SK-N-MC (cell line): ENCODE results near the gene MRPL51.
A peak's percentile ranks its signal among the peaks of the same experiment; 100 is the strongest.
"Not testable (repeated sequence)": the region's sequence is repeated elsewhere in the genome, so short reads cannot be mapped to it uniquely, and the experiment has no call there.

Experiments used
- DNase-seq: peaks from one replicate; pipeline ENCODE4 v3.0.0-alpha.2; 2011; ENCODE audit warnings: low read depth, low spot score
- H3K27ac ChIP-seq: fragments of 200-600 bp; sonication (generic); 2 replicates; pipeline ENCODE4 v1.5.1; 2016; ENCODE audit warnings: mixed run types
- H3K36me3 ChIP-seq: fragments of 200-600 bp; sonication (generic); 2 replicates; pipeline ENCODE4 v1.6.1; 2017; ENCODE audit warnings: antibody characterized with exemption, low read length, mixed read lengths; ENCODE audit not compliant: insufficient read depth
- H3K4me3 ChIP-seq: fragments of 200-600 bp; sonication (generic); 2 replicates; pipeline ENCODE4 v1.5.1; 2016
- H3K9ac ChIP-seq: fragments of 200-600 bp; sonication (generic); 2 replicates; pipeline ENCODE4 v1.8.0; 2017; ENCODE audit warnings: mixed run types, mixed read lengths; ENCODE audit not compliant: insufficient read length
- H3K9me3 ChIP-seq: fragments of 200-600 bp; sonication (generic); 2 replicates; pipeline ENCODE4 v1.6.1; 2017; ENCODE audit warnings: low read depth, mild to moderate bottlenecking, antibody characterized with exemption, low read length, moderate library complexity, mixed read lengths
- EZH2 ChIP-seq: fragments of 200-600 bp; sonication (generic); IDR thresholded peaks from one replicate; pipeline ENCODE4 v1.6.1; 2017; ENCODE audit warnings: antibody characterized with exemption
- FOXP2 ChIP-seq: optimal IDR thresholded peaks from 2 replicates; pipeline ENCODE3; 2011; ENCODE audit warnings: mild to moderate bottlenecking, moderate library complexity; ENCODE audit not compliant: insufficient read depth; ENCODE audit errors: extremely low read length, control extremely low read depth
- POLR2AphosphoS5 ChIP-seq: IDR thresholded peaks from 2 replicates; pipeline ENCODE4 v1.6.1; 2012; ENCODE audit warnings: mild to moderate bottlenecking, low read depth, low read length, borderline replicate concordance

The MRPL51 gene

DNA sequence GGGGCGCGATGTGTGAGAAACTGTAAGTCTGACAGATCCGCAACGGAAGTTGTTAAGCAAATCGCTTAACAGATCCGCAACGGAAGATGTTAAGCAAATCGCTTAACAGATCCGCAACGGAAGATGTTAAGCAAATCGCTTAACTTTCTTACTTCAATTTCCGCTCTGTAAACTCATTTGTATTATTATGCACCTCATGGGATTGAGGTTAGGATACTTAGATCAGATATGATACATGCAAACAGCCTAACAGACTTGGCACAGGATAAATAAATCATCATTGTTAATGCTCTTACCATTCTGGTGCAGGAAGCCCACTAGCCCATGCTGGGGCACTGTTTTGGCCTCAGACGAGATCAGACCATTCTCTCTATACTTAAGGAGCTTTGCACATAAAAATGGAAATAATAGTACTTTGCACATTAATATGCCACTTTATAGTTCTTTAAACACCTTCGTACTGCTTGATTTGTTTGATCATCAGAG lies 1.2 kb upstream of the MRPL51 start:
- DNase-seq: no peak
- peak overlapping the region; percentile 98 for H3K4me3 ChIP-seq
- peak overlapping the region; percentile 94 for H3K27ac ChIP-seq
- no peaks in the 10 kb centered on the region for H3K9me3 ChIP-seq
- TF ChIP-seq FOXP2 (no peak), POLR2AphosphoS5 (no peak), EZH2 (no peak)
- H3K36me3 ChIP-seq: peaks cover 47% of the 10 kb centered on the region
- H3K9ac ChIP-seq: peak overlapping the region; percentile 82

- Histone ChIP-seq H3K9ac (peak within 1 kb of the TSS; percentile 99), H3K27ac (peak within 1 kb of the TSS; percentile 99), H3K4me3 (peak within 1 kb of the TSS; percentile 98), H3K36me3 (peaks cover 41% of the 10 kb centered on the region), H3K9me3 (no peaks in the 10 kb centered on the region)
- TF ChIP-seq POLR2AphosphoS5: peak; percentile 83
- no peak for TF ChIP-seq FOXP2
- DNase-seq: peak; percentile 84
Measured at GRCh38 chr12:6493497-6494257, 615 bp upstream of the MRPL51 start, which contains the start of gene NCAPD2. Gene NCAPD2 (plus strand): TSS chr12:6494102. CDS start chr12:6495099, 997 bp downstream.

GRCh38 chr12:6490673-6491072 lies 2.4 kb downstream of the MRPL51 start:
- H3K36me3 ChIP-seq: peaks cover 16% of the 10 kb centered on the region
- not testable (repeated sequence) for H3K4me3 ChIP-seq, H3K27ac ChIP-seq, H3K9me3 ChIP-seq, H3K9ac ChIP-seq, DNase-seq

DNA sequence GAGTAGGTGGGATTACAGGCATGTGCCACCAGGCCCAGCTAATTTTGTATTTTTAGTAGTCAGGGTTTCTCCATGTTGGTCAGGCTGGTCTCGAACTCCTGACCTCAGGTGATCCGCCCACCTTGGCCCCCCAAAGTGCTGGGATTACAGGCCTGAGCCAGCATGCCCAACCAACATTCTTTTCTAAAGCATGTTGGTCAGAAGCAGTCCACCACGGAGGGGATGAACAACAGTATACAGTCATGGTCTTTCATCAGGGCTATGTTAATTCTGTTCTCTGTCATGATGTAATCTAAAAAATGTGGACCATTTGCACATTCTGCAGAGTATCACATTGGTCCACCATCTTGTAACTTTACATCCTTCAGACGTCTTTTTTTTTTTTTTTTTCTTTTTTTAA lies 3.6 kb downstream of the MRPL51 start:
- no peak overlapping the region for H3K4me3 ChIP-seq
- peaks cover 8% of the 10 kb centered on the region for H3K36me3 ChIP-seq
- DNase-seq: no peak
- no peak overlapping the region for H3K27ac ChIP-seq
- TF ChIP-seq POLR2AphosphoS5: no peak
- no peak for TF ChIP-seq EZH2
- H3K9ac ChIP-seq: no peak overlapping the region
- no peaks in the 10 kb centered on the region for H3K9me3 ChIP-seq

DNA sequence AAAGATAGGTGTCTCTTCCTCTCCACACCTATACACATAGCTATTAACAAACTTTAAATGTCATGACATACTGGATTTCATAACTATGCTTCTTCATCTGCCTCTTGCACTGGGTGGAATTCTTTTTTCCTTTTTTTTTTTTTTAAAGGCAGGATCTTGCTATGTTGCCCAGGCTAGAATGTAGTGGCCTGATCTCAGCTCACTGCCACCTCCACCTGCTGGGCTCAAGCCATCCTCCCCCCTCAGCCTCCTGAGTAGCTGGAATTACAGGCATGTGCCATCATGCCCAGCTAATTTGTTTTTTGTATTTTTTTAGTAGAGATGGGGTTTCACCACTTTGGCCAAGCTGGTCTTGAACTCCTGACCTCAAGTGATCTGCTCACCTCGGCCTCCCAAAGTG lies 4.8 kb downstream of the MRPL51 start:
- Histone ChIP-seq H3K9ac (no peak overlapping the region), H3K9me3 (no peaks in the 10 kb centered on the region), H3K36me3 (peaks cover 8% of the 10 kb centered on the region), H3K27ac (no peak overlapping the region), H3K4me3 (no peak overlapping the region)
- DNase-seq: no peak
- no peak for TF ChIP-seq FOXP2
- TF ChIP-seq EZH2: no peak
- no peak for TF ChIP-seq POLR2AphosphoS5

GRCh38 chr12:6478416-6478815 lies 14.6 kb downstream of the MRPL51 start:
- Histone ChIP-seq H3K27ac (no peak overlapping the region), H3K9me3 (no peaks in the 10 kb centered on the region), H3K9ac (no peak overlapping the region), H3K36me3 (no peaks in the 10 kb centered on the region), H3K4me3 (no peak overlapping the region)
- no peak for DNase-seq
- TF ChIP-seq EZH2 (no peak), FOXP2 (no peak), POLR2AphosphoS5 (no peak)

DNA sequence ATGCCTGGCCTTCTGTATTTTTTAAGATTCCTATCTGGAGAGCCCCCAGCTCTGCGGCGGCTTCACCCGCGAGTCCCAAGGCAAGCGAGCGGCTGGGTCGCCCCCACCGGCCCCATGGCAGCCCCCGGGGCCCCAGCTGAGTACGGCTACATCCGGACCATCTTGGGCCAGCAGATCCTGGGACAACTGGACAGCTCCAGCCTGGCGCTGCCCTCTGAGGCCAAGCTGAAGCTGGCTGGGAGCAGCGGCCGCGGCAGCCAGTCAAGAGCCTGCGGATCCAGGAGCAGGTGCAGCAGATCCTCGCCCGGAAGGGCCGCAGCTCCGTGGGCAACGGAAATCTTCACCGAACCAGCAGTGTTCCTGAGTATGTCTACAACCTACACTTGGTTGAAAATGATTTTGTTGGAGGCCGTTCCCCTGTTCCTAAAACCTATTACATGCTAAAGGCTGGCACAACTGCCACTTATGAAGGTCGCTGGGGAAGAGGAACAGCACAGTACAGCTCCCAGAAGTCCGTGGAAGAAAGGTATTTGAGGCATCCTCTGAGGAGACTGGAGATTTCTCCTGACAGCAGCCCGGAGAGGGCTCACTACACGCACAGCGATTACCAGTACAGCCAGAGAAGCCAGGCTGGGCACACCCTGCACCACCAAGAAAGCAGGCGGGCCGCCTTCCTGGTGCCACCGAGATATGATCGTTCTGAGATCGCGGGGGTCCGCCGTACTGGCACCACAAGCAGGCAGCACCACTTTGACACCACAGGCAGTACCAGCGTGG lies 15.3 kb downstream of the MRPL51 start:
- not testable (repeated sequence) for H3K9ac ChIP-seq, DNase-seq, H3K9me3 ChIP-seq, H3K36me3 ChIP-seq, H3K27ac ChIP-seq, H3K4me3 ChIP-seq

- Histone ChIP-seq H3K27ac (peak overlapping the region; percentile 78), H3K9ac (peak overlapping the region; percentile 59), H3K4me3 (peak overlapping the region; percentile 44; the same call in 1 of the 2 replicates), H3K9me3 (no peaks in the 10 kb centered on the region), H3K36me3 (no peaks in the 10 kb centered on the region)
- TF ChIP-seq POLR2AphosphoS5 (no peak), EZH2 (no peak), FOXP2 (no peak)
- no peak for DNase-seq
Measured at GRCh38 chr12:6476489-6476888, 16.6 kb downstream of the MRPL51 start.

DNA sequence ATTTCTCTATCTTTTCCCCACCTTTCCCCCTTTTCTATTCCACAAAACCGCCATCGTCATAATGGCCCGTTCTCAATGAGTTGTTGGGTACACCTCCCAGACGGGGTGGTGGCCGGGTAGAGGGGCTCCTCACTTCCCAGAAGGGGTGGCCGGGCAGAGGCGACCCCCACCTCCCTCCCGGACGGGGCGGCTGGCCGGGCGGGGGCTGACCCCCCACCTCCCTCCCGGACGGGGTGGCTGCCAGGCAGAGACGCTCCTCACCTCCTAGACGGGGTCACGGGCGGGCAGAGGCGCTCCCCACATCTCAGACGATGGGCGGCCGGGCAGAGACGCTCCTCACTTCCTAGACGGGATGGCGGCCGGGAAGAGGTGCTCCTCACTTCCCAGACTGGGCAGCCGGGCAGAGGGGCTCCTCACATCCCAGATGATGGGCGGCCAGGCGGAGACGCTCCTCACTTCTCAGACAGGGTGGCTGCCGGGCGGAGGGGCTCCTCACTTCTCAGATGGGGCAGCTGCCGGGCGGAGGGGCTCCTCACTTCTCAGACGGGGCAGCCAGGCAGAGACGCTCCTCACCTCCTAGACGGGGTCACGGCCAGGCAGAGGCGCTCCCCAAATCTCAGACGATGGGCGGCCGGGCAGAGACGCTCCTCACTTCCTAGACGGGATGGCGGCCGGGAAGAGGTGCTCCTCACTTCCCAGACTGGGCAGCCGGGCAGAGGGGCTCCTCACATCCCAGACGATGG lies 17.7 kb downstream of the MRPL51 start:
- not testable (repeated sequence) for H3K4me3 ChIP-seq, DNase-seq, H3K36me3 ChIP-seq, H3K9ac ChIP-seq, H3K9me3 ChIP-seq, H3K27ac ChIP-seq
